Stomach smooth muscle (tissue), 2 donors: ENCODE measurements around the gene FASLG.

Experiments
- H3K27ac ChIP-seq: one replicate; pipeline ENCODE4 v1.7.0; 2013; ENCODE audit warnings: mild to moderate bottlenecking, low read length, inconsistent platforms
- H3K27me3 ChIP-seq, 2 donors: one replicate each; pipeline ENCODE4 v1.7.0; 2013; ENCODE audit warnings: low read length in 2 of 2; ENCODE audit not compliant: insufficient read depth in 2 of 2, control insufficient read depth in 1 of 2
- H3K36me3 ChIP-seq, 2 donors: one replicate each; pipeline ENCODE4 v1.7.0; 2013; ENCODE audit warnings: low read length in 2 of 2; ENCODE audit not compliant: control insufficient read depth in 2 of 2, insufficient read depth in 2 of 2
- H3K4me1 ChIP-seq: one replicate; pipeline ENCODE4 v1.7.0; 2013; ENCODE audit warnings: low read length; ENCODE audit not compliant: control insufficient read depth, insufficient read depth
- H3K4me3 ChIP-seq, 2 donors: one replicate each; pipeline ENCODE4 v1.7.0; 2013; ENCODE audit warnings: low read length in 2 of 2
- H3K9ac ChIP-seq, 2 donors: one replicate each; pipeline ENCODE4 v1.7.0; 2013; ENCODE audit warnings: low read length in 2 of 2, mild to moderate bottlenecking in 1 of 2
- H3K9me3 ChIP-seq, 2 donors: one replicate each; pipeline ENCODE4 v1.7.0; 2013; ENCODE audit warnings: low read length in 2 of 2; ENCODE audit not compliant: control insufficient read depth in 2 of 2
- donor health status: healthy.
- donor health status: Pancreatic carcinoma.

Gene FASLG

DNA sequence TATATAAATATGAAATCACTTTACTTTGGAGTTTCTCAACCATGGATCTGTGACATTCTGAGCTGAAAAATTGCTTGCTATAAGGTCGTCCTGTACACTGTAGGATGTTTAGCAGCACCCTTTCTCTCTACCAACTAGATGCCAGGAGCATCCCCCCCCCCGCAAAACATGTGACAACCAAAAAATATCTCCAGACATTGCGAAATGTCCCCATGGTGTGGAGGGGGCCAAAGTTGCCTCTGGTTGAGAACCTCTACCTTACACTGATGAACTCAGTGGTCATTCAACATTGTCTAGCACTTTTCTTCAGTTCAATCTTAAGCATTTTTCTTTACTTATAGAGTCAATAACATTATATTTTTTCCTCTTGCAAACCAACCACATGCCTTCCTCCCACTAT is 9.2 kb downstream of the FASLG start:
- Histone ChIP-seq H3K27me3 (peaks cover 0 to 2% of the 10 kb centered on the region in 2 donors), H3K27ac (no peak overlapping the region), H3K36me3 (no peaks in the 10 kb centered on the region), H3K9ac (no peak overlapping the region), H3K4me1 (no peaks in the 10 kb centered on the region), H3K4me3 (no peak overlapping the region), H3K9me3 (no peaks in the 10 kb centered on the region)

DNA sequence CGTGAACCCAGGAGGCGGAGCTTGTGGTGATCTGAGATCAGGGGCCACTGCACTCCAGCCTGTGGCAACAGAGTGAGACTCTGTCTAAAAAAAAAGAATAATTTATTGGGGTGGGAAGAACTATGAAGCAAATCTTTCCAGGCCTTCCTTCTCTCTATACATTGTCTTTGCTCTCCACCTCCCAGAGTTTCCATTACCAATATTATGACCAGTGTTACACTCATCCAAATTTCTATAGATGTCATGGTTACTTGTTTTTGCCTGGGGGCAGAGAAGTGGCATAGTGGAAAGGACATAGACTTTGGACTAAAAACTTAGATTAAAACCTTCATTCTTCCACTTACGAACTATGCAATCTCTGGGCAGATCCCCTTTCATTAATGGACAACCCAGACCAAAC is 10.1 kb downstream of the FASLG start:
- Histone ChIP-seq H3K4me3 (no peak overlapping the region), H3K9me3 (no peaks in the 10 kb centered on the region), H3K27me3 (no peaks in the 10 kb centered on the region), H3K4me1 (no peaks in the 10 kb centered on the region), H3K36me3 (no peaks in the 10 kb centered on the region), H3K27ac (no peak overlapping the region), H3K9ac (no peak overlapping the region)

DNA sequence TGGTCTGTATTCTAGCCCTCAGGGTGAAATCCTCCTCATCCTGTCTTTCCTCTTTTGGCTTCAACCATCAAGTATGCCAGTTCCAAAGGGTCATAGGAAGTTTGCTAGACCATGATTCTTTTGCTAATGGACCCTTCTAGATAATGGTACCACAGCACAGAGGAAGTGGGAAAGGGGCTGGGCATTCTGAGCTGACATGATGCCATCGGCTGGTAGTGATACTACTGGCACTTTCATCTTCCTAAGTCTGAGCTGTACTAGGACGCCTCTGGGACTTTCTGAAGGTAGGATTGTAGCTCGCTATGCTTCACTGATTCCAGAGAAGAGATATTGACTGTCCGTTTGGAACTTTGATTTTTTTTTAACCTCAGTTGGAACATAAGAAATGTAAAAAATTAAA is 11.4 kb downstream of the FASLG start:
- H3K4me1 ChIP-seq, result no peaks in the 10 kb centered on the region
- H3K9ac ChIP-seq, result no peak overlapping the region
- no peaks in the 10 kb centered on the region for H3K9me3 ChIP-seq
- H3K4me3 ChIP-seq, result no peak overlapping the region
- no peak overlapping the region for H3K27ac ChIP-seq
- H3K36me3 ChIP-seq, result no peaks in the 10 kb centered on the region
- H3K27me3 ChIP-seq, result no peaks in the 10 kb centered on the region

DNA sequence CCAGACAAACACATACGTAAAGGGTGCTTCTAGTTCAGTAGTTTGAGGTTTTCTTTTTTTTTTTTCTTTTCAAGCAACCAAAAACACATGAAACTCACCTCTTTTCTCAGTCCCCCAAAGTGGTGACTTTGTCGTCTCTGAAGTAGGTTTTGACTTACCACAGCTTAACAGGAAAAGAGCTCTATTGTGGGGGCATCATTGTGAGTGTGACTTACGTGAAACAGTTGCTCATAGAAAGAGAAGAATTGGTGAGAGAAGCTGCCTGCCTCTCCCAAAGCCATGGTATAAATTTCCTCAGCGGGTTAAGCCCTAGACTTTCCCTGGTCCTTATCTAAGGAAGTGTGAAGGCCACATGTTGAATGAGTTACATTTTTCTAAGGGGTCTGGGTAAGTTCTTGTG is 11.9 kb downstream of the FASLG start:
- H3K9ac ChIP-seq, result no peak overlapping the region
- no peak overlapping the region for H3K4me3 ChIP-seq
- H3K36me3 ChIP-seq, result no peaks in the 10 kb centered on the region
- H3K27me3 ChIP-seq, result no peaks in the 10 kb centered on the region
- H3K4me1 ChIP-seq, result no peaks in the 10 kb centered on the region
- H3K27ac ChIP-seq, result no peak overlapping the region
- no peaks in the 10 kb centered on the region for H3K9me3 ChIP-seq

DNA sequence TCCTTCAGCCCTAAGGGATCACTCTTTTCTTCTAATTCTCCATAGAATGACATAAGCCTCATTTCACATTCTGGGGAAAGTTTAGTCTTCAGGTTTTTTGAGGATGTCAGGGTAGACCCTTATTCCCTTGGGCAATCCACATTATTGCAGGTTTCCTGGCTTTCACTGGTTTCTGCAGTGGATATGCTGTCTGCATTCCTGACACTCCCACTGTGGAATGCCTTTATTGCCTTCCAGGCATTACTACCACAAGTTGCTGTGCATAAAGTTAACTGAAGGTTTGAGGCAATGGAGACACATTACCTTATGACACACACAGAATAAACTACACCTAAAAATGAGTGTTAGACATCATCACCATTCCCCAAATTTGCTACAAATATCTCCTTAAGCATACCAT is 12.7 kb downstream of the FASLG start:
- no peaks in the 10 kb centered on the region for H3K4me1 ChIP-seq
- H3K36me3 ChIP-seq, result no peaks in the 10 kb centered on the region
- H3K27me3 ChIP-seq, result no peaks in the 10 kb centered on the region
- no peaks in the 10 kb centered on the region for H3K9me3 ChIP-seq
- H3K9ac ChIP-seq, result no peak overlapping the region
- no peak overlapping the region for H3K27ac ChIP-seq
- H3K4me3 ChIP-seq, result no peak overlapping the region

DNA sequence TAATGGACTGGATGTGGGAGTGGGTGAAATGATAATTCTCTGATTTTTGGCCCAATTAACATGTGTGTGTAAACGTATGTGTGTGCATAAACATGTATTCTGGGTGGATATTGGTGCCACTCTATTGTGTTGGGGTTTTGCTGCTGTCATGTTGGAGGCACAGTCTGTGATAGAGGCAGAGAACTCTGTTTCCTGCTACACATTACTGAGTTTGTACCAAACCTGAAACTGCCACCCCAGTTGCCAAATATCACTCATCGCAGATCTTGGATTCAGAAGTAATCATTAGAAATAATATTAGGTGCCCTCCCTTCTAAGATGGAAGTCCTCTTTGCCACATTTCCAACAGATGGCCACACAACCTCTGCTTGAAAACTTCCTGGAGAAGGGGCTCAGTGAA is 13.8 kb downstream of the FASLG start:
- no peaks in the 10 kb centered on the region for H3K4me1 ChIP-seq
- no peak overlapping the region for H3K4me3 ChIP-seq
- no peak overlapping the region for H3K9ac ChIP-seq
- H3K9me3 ChIP-seq, result no peaks in the 10 kb centered on the region
- H3K36me3 ChIP-seq, result no peaks in the 10 kb centered on the region
- H3K27ac ChIP-seq, result no peak overlapping the region
- no peaks in the 10 kb centered on the region for H3K27me3 ChIP-seq

DNA sequence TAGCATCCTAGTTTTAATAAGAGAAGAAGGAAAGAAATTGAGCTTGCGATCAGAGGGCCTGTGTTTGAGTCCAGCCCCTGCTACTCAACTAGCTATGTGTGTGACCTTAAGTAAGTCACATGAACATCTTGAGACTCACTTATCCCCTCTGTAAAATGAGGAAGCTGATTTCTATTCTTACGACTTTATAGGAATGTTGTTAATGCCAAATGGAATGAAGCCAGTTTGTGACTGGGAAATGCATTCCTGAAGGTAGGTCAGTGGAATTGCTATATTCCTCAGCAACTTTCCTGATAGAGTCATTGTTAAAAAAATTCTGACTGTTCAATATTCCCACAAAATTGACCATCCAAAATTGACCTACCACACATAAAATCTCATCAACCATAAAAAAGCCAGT is 14.9 kb downstream of the FASLG start:
- Histone ChIP-seq H3K9ac (no peak overlapping the region), H3K9me3 (no peaks in the 10 kb centered on the region), H3K36me3 (no peaks in the 10 kb centered on the region), H3K27me3 (no peaks in the 10 kb centered on the region), H3K4me3 (no peak overlapping the region), H3K27ac (no peak overlapping the region), H3K4me1 (no peaks in the 10 kb centered on the region)

DNA sequence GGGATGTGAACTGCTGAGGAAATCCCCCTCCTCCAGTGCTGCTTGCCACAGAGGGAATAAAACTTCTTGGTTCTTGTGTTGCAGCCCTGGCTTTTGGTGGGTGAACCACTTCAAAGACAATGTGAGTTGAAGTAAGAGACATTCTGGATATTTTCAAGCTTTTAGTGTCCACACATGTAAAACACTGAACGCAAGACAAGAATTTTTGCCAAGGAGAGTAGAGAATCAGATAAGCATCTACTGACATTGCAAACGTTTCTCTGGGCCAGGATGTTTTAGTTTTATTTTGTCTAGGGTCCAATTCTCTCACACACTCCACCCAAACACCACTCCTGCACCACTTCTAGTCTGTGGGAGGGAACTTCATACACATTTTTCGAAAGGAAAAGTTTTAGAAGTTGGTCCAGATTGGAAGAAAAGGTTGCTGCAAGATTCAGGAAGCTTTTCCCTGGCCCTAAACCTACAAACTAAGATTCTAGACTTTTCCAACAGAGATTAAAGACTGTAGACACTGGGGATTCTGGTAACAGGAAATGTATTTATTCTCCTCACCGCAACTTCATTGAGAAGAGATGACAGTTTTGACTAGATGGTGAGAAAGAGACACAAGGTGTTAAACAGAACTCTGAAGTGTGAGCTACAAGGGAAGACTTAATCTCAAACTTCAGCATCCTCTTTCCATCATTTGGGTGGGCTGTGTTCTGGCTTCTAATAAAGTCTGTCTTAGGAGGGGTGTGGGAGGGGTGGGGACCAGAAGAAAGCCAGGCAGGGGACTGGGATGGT is 16.1 kb downstream of the FASLG start:
- H3K27me3 ChIP-seq, result no peaks in the 10 kb centered on the region
- no peaks in the 10 kb centered on the region for H3K36me3 ChIP-seq
- no peaks in the 10 kb centered on the region for H3K4me1 ChIP-seq
- peaks cover 0 to 5% of the 10 kb centered on the region in 2 donors for H3K9me3 ChIP-seq
- H3K4me3 ChIP-seq, result no peak overlapping the region
- H3K9ac ChIP-seq, result no peak overlapping the region
- H3K27ac ChIP-seq, result no peak overlapping the region

DNA sequence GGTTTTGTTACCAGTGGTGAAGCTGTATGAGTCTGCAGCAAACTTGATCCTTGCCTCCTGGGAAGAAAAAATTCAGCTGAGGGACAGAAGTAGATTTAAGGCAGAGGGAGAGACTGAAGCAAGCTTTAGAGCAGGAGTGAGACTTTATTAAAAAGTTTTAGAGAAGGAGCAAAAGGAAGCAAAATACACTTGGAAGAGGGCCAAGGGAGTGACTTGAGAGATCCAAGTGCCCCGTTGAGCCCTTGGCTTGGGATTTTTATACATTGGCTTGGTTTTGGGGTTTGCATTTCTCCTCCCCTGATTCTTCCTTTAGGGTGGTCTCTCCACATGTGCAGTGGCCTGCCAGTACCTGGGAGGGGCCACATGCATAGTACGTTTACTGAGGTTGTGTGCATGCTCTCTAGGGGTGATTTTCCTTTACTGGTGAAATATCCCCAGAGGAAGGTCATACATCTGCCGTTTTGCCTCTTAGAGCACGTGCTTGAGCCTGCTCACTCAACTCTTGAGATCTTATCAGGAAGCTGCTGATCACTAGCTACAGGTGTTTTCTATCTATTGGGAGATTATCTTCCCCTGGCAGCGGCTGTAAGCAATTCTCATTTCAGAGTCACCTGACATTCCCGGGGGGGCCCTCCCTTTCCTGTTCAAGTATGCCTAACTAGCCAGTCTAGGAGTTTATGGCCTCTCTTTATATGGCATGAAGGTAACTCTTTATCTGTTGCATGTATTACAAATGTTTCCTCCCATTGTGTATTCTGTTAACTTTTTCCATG is 20.3 kb downstream of the FASLG start:
- Histone ChIP-seq H3K27me3 (no peaks in the 10 kb centered on the region), H3K4me1 (no peaks in the 10 kb centered on the region), H3K9me3 (peaks cover 0 to 5% of the 10 kb centered on the region in 2 donors), H3K4me3 (no peak overlapping the region), H3K9ac (no peak overlapping the region), H3K36me3 (no peaks in the 10 kb centered on the region), H3K27ac (no peak overlapping the region)

DNA sequence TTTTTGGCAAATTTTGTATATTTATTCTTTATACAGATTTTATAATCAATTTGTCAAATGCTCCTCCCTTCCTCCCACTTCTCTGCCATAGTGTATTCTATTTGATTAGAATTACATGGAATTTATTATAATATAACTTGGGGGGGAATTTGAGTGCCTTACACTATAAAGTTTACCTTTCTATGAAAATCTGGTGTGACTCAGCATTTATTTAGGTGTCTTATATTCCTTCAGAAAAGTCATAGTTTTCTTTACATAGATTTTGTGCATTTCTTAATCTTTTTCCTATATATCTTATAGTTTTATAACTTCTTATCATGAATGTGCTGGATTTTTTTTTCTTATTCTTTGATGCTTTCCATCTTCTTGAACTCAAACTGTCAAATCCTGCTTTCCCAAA is 21.3 kb downstream of the FASLG start:
- Histone ChIP-seq H3K36me3 (no peaks in the 10 kb centered on the region), H3K27ac (no peak overlapping the region), H3K9me3 (peaks cover 0 to 5% of the 10 kb centered on the region in 2 donors), H3K27me3 (no peaks in the 10 kb centered on the region), H3K4me3 (no peak overlapping the region), H3K9ac (no peak overlapping the region), H3K4me1 (no peaks in the 10 kb centered on the region)

DNA sequence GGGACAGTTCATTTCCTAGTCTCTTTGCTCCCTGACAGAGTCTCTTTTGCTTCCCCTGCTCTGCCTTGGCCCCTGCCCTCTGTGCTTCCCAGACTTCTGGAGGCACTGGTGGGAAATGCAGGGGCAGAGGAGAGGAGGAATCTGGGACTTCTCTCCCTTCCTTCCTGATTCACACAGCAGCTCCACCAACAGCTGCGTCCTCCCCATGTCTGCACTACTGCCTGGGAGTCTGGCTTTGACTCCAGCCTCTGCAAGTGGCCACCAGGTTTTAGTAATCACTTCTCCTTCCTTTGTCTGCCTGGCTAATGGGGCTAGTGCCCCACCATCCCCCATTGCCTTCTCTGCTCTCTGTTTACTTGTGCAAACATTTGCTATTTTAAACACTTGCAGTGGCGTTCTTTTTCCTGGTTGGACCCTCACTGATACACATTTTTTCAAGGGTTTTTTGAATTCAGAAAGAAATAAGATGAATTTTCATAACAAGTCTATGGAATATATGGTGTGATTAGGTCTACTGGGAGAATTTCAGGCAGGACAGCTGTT is 21.9 kb downstream of the FASLG start:
- Histone ChIP-seq H3K4me1 (no peaks in the 10 kb centered on the region), H3K9ac (no peak overlapping the region), H3K27ac (no peak overlapping the region), H3K9me3 (peaks cover 0 to 5% of the 10 kb centered on the region in 2 donors), H3K4me3 (no peak overlapping the region), H3K36me3 (no peaks in the 10 kb centered on the region), H3K27me3 (no peaks in the 10 kb centered on the region)
